HG03045 (cell line): Measurements from ENCODE around the gene VPS52.
"Not testable (repeated sequence)": the region's sequence is repeated elsewhere in the genome, so short reads cannot be mapped to it uniquely, and the experiment has no call there.

Experiments used
- ATAC-seq: cut with Tn5 transposase; IDR thresholded peaks from one replicate; pipeline ENCODE4 v1.9.1; 2021; ENCODE audit warnings: mild to moderate bottlenecking, moderate library complexity; ENCODE audit not compliant: unreplicated experiment

The VPS52 gene

DNA sequence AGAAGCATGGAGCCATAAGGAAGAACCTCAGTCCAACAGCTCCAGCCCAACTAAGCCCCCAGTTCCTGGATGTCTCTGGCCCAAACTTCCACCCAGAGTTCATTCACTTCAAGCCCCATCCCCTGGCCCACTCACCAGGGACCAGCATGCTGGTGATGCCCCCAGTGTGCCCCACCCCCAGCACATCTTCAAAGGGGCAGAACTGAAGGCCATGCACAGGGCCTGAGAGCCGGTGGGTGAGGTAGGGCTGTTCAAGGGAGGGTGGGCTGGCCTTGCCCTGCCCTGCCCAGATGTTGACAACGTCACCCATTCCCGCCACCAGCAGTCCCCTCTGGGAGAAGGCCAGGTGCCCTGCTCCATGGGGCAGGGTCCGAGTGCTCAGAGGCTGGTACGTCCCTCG lies 8.9 kb upstream of the VPS52 start:
- no peak for ATAC-seq

DNA sequence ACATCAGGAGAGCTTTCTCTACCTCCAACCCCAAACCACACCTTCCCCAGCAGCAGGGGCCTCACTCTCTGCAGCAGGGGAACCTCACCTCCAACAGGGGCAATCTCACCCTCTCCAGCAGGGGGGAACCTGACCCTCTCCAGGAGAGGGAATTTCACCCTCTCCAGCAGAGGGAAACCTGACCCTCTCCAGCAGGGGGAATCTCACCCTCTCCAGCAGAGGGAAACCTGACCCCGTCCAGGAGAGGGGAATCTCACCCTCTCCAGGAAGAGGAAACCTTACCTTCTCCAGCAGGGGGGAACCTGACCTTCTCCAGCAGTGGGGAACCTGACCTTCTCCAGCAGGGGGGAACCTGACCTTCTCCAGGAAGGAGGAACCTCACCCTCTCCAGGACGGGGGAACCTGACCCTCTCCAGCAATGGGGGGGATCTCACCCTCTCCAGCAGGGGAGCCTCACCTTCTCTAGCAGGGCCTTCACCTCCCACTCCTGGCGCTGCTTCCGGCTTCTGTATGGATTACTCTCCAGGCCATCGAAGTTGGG lies 8.4 kb upstream of the VPS52 start:
- no peak for ATAC-seq

DNA sequence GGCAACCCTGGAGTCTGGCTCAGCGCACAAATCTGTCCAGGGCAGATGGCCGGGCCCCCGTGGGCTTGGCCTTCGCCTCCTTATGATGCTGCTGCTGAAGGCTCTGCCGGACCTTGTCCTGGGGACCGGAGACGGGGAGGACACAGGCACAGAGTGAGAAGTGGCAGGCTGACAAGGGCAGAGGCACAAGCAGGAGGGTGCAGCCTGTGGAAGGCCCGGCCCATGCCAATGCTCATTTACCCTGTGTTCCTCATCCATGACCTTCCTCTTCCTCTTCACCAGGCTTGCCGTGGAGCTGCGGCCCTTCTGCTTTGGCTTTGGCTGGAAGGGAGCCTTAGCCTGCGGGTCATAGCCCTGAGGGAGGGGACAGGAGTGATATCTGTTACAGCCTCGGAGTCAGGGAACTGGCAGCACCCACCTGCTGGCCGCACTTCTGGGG lies 7.6 kb upstream of the VPS52 start:
- ATAC-seq, result no peak

DNA sequence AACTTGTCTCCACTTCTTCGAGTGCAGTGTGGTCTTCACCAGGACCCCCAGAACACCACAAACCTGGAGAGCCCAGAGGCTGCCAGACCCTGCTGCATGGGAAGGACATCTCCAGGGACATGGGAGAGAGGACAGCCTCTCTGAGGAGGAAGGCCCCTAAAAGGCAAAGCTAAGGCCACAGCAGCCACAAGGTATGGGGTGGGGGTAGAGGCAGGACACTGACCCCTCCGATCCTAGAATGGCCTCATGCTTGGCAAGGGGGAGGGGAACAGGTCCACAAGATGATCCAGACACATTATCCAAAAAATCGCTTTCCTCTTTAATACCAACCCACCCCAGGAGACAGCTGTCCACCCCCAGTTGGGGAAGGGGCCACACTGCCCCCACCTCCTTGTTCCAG lies 7.1 kb upstream of the VPS52 start:
- no peak for ATAC-seq

DNA sequence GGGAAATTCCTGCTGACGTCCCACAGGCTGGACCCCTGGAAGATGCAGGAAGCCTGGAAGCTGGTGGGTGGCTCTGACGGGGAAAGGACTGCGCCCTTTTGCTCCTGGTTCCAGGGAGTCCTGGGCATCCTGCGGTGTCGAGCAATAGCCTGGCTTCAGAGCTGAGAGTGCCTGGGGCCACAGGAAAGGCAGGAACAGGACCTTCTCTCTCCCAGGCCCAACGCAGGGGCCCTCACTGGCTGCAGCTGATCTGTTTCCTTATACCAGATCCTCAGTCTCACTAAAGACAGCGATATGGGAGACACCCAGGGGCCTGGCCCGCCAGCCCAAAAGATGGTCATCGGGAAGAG lies 6.7 kb upstream of the VPS52 start:
- ATAC-seq, result no peak

DNA sequence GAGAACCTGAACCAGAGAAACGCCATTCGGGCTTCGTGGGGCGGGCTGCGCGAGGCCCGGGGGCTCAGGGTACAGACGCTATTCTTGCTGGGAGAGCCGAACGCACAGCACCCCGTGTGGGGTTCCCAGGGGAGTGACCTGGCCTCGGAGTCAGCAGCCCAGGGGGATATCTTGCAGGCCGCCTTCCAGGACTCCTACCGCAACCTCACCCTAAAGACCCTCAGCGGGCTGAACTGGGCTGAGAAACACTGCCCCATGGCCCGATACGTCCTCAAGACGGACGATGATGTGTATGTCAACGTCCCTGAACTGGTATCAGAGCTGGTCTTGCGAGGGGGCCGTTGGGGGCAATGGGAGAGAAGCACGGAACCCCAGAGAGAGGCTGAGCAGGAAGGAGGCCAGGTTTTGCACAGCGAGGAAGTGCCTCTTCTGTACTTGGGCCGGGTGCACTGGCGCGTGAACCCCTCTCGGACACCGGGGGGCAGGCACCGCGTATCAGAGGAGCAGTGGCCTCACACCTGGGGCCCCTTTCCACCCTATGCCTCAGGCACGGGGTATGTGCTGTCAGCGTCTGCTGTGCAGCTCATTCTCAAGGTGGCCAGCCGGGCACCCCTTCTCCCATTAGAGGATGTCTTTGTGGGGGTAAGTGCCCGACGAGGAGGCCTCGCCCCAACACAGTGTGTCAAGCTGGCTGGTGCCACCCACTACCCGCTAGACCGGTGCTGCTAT lies 6.2 kb upstream of the VPS52 start:
- ATAC-seq, result peak; percentile 4

DNA sequence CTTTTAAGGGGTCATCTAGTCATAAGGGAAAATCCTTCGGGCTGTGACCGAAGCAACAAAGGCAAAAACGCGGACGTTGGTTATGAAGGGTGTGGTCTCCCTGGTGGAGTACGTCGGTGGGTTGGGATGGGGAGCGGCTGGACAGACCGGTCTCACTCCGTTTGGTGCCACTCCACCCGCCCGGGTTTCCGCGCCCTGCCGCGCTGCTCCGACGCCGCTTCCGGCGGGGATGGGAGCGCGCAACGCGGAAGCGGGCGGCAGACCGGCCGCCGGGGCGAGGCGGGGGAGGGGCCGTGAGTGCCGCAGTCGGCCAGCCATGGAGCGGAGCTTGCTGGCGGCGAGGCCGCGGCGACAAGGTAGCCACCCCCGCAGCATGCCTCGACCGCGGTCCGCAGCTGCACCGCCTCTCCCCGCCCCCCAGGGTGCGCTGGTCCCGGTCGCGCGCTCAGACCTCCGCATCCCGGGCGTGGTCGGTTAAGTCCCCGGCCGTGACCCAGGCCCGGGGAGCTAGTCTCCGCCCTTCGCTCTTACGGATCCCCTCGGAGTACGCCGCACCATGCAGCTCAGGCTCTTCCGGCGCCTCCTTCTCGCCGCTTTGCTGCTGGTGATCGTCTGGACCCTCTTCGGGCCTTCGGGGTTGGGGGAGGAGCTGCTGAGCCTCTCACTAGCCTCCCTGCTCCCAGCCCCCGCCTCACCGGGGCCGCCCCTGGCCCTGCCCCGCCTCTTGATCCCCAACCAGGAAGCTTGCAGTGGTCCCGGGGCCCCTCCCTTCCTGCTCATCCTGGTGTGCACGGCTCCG lies 5.4 kb upstream of the VPS52 start, which contains the start of gene B3GALT4:
Gene B3GALT4, plus strand, starts transcription at position 260 of the 799 bp plus-strand sequence. Its CDS starts 297 bp downstream, at position 557.
- ATAC-seq, result peak; percentile 57

DNA sequence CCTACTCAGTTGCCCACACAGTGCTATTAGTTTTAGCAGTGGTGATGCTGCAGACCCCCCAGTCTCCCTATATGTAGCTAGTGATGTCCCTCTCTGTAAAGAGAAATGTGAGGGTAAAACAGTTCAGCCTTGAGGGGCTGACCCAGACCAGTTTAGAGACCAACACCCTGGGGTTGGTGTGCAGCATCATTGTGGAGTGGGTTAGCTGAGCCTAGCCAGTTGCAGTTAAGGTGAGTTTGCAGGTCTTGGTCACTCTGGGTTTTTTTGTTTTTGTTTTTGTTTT lies 4.8 kb upstream of the VPS52 start:
- ATAC-seq, result no peak

DNA sequence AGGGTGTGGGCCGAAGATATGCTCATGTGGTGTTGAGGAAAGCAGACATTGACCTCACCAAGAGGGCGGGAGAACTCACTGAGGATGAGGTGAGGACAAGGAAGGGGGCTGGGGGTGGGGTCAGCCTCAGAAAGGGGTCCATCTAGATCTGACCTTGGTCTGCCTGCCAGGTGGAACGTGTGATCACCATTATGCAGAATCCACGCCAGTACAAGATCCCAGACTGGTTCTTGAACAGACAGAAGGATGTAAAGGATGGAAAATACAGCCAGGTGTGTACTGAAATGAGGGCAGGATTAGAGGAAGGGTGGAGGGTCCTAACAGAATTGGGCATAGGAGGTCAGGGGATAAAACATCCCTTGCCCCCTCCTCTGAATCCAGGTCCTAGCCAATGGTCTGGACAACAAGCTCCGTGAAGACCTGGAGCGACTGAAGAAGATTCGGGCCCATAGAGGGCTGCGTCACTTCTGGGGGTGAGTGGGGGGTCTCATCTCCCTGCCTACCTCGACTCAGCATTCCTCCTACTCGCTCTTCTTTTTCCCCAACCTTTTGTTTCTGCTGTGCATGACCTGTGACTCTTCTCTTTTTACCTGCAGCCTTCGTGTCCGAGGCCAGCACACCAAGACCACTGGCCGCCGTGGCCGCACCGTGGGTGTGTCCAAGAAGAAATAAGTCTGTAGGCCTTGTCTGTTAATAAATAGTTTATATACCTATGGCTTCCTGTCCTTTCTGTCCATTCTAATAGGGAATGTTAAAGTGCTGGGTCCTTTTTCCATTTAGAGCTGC lies 4.3 kb upstream of the VPS52 start:
- ATAC-seq, result not testable (repeated sequence)

DNA sequence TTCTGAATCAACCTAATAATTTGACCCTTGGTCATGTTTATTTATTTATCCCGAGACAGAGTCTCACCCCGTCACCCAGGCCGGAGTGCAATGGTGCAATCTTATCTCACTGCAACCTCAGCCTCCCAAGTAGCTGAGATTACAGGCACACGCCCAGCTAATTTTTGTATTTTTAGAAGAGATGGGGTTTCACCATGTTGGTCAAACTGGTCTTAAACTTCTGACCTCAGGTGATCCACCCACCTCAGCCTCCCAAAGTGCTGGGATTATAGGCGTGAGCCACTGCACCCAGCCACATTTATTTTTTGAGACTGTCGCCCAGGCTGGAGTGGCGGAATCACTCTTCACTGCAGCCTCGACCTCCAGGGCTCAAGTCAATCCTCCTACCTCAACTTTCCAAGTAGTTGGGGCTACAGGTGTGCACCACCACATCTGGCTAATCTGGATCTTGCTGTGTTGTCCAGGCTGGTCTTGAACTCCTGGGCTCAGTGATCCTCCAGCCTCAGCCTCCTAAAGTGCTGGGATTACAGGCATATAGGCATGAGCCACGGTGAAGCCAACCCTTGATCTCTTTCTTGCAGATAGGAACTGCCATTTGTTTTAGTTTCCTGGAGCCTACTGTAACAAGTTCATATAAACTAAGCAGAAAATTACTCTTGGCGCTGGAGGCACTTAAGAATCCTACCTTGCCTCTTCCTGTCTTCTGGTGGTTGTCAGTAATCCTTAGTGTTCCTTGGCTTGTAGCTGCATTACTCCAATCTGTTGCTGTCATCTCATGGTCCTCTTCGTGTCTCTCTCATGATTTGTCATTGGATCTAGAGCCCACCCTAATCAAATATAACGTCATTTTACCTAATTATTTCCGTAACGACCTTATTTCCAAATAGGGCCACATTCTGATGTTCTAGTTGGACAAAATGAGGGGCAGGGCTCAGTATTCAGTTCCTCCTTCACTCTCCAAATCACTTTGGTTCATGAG lies 2.5 kb upstream of the VPS52 start:
- ATAC-seq, result no peak

DNA sequence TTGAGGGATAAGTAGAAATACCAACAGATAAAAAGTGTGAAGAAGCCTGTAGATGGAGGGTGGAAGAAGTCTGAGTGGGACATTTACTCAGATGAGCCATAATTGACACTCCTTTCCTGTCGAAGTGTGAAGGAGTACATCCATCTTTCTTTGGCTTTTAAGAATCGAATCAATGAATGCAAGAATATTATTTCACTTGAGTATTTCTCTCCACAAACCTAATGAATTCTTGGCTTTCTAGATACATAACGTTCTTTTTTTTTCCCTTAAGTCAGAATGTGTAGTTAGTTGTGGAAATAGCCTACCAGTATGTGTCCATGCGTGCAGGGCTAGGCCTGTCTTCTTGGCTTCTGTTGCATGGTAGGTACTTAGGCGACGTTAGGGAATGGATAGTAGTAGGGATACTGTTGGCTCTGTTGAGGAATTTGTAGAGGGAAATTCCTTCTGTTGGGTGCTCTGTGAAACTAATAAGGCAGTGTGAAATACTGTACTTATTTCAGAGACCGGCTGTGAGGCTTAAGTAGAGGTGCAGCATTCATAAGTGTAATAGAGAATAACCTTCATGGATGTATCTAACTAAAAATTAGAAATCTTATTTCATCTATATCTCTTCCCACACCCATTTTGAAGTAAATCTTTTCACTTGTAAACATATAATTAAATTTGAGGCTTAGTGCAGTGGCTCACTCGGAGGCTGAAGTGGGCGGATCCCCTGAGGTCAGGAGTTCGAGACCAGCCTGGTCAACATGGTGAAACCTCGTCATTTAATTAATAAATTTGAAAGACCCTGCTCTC lies 1.6 kb upstream of the VPS52 start:
- ATAC-seq, result no peak

DNA sequence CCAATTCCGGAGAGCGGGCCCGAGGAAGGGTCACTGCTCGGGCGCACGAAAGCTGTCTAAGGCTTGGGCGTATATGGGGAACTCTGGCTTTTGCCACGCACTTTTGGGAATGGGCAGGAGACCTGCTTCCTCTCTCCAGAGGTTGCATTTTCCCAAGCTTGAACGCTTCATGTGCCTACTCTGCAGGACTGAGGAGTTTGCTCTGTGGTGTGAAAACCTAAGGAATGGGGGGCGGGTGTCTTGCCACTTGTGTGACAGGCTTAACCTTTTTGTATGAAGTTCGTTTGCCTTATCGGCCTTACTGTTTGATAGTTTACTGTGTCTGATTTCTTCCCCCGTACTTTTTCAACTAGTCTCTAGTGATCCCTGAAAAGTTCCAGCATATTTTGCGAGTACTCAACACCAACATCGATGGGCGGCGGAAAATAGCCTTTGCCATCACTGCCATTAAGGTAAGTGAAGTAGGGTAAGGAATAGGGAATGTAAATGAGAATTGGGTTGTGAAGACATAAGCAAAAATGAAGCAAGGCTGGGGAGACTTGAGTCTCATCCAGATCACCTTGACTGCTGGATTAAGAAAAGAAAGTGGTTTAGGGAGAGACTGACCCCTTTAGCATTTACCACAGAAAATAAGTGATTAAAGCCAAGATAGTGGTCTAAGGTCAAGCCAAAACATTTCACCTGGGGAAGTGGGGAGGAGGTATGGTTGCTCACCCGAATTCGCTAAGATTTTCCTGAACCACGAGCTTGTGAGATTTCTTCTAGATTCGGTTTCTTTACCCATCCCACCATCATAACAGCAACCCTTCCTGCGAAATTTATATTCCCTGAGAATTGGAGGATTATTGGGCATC lies 826 bp upstream of the VPS52 start:
- ATAC-seq, result no peak

DNA sequence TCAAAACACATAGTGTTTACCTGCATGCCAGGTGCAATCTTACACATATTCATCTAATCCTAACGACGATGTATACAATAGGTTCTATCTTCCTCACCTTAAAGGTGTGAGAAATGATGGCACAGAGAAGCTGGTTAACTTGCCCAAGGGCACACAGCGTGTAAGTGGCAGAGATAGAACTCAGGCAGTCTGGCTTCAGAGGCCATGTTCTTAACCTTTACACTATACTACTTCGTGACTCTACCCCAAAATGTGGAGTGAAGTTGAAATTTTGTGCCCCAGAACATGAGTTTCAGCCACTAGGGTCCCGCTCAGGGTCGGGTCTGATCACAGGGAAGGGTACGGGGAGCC lies 584 bp downstream of the VPS52 start:
- ATAC-seq, result peak; percentile 1

DNA sequence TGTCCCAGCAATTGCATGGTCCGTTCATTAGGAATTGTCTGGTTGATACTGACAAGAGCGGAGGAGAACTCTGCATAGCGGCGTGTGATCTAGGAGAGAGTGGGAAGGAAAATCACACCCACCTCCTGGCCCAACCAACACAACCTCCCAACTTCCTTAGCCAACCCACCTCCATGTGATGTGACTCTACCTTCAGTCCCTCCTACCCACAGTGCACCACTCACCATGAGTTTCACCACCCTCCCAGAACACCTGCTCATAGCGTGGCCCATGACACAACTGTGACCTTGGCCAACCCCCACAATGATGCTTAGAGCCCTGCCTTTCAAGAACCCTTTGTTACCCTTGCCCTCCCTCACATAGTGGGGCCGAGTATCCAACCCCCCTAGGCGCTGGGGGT lies 7.7 kb downstream of the VPS52 start:
- ATAC-seq, result no peak

DNA sequence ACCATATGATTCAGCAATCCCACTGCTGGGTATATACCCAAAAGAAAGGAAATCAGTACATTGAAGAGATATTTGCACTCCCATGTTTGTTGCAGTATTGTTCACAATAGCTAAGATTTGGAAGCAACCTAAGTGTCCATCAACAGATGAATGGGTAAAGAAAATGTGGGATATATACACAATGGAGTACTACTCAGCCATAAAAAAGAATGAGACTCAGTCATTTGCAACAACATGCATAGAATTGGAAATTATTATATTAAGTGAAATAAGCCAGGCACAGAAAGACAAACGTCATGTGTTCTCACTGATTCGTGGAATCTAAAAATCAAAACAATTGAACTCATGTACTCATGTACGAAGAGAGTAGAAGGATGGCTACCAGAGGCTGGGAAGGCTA lies 9.2 kb downstream of the VPS52 start:
- not testable (repeated sequence) for ATAC-seq

DNA sequence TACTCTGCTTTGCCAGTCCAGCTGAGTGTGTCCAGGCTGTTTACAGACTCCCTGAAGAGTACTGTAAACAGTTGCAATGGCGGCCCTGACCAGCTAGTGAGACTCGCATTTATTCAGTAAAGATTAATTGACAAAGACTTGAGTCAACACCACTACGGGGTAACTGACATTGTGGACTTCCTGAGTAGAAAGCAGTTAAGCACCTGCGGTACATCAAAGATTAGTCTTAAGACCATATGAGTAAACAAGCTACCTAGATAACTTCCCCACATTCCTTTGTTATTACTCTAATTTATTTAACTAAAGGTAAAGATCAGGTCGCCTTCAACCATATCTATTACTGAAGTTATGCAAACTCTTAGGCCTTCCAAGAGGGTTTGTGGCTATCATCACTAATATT lies 12.6 kb downstream of the VPS52 start:
- ATAC-seq, result no peak

DNA sequence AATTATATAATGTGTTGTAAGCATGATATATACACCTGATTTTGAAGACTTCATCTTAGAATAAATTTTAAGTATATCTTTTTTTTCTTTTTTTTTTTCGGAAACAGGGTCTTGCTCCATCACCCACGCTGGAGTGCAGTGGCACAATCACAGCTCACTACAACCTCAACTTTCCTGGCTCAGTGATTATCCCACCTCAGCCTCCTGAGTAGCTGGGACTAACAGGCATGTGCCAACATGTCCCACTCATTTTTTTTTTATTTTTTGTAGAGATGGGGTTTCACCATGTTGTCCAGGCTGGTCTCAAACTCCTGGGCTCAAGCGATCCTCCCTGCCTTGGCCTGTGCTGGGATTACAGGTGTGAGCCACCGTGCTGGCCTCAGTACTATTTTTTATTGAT lies 17.1 kb downstream of the VPS52 start:
- ATAC-seq, result no peak

DNA sequence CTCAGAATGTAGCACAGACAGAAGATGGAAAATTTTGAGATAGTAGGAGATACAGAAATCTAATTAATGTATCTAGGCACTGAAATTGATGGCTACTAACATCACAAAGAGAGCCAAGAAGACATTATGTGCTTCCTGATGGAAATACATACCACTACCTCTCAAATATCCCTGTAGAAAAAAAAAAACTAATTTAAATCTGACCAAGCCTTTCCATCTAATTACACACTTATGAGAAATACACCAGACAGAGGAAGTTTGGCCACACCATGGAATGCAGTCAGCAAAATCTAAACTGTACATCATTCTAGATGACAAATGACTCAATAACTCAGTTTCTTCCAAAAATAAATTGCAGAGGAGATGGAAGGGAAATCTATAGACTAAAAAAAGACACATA lies 18.9 kb downstream of the VPS52 start:
- no peak for ATAC-seq
